ENCODE data around the gene RNU1-1. TPM values are rescaled to one million over a fixed set of nuclear protein-coding genes. Genes with fewer than 3 reads are reported as not detected.
"Not testable (repeated sequence)": the region's sequence is repeated elsewhere in the genome, so short reads cannot be mapped to it uniquely, and the experiment has no call there.

The RNU1-1 gene
- total RNA-seq, 2 experiments from 2014 or later: 907 to 1,003 TPM

- CTCF ChIA-PET, POLR2A ChIA-PET: not testable (repeated sequence)
Observed at GRCh38 chr1:16525769-16526168, 11.7 kb upstream of the RNU1-1 start.

- POLR2A ChIA-PET, CTCF ChIA-PET: not testable (repeated sequence)
Observed at GRCh38 chr1:16521679-16522078, 7.6 kb upstream of the RNU1-1 start.

DNA sequence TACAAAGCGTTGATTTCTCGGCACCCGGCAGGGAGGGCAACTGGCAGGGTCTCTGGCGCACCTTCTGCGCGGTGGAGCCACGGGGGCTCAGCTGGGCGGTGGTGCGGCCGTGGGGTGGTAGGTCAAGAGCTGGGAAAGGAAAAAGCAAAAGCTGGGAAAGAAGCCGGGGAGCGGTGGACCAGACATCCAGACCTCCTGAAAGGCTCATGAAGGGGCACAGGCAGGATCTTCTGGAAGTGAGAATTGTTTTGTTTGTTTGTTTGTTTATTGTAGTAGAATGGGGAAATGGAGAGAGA is 7.2 kb upstream of the RNU1-1 start:
- CTCF ChIA-PET: no interaction called here
- POLR2A ChIA-PET: no interaction called here

- CTCF ChIA-PET, POLR2A ChIA-PET: not testable (repeated sequence)
Observed at GRCh38 chr1:16520435-16521287, 6.6 kb upstream of the RNU1-1 start.

- POLR2A ChIA-PET, CTCF ChIA-PET: not testable (repeated sequence)
Observed at GRCh38 chr1:16519255-16519951, 5.3 kb upstream of the RNU1-1 start.

GRCh38 chr1:16518913-16519254 is 4.8 kb upstream of the RNU1-1 start:
- CTCF ChIA-PET, POLR2A ChIA-PET: not testable (repeated sequence)

GRCh38 chr1:16516694-16517410 is 2.8 kb upstream of the RNU1-1 start:
- CTCF ChIA-PET: not testable (repeated sequence)

GRCh38 chr1:16513412-16514106 is 526 bp downstream of the RNU1-1 start:
- CTCF ChIA-PET: not testable (repeated sequence)
- POLR2A ChIA-PET: interaction anchor here (0.6 to 1.7 kb wide), 7 partner anchors 14 to 392 kb away, joined by 3 to 14 read pairs (median 5); partner anchors contain the start of genes NECAP2 and RNU1-2

More at GRCh38 chr1:16516694-16517410, 2.8 kb upstream of the RNU1-1 start:
- POLR2A ChIA-PET: not testable (repeated sequence)

DNA sequence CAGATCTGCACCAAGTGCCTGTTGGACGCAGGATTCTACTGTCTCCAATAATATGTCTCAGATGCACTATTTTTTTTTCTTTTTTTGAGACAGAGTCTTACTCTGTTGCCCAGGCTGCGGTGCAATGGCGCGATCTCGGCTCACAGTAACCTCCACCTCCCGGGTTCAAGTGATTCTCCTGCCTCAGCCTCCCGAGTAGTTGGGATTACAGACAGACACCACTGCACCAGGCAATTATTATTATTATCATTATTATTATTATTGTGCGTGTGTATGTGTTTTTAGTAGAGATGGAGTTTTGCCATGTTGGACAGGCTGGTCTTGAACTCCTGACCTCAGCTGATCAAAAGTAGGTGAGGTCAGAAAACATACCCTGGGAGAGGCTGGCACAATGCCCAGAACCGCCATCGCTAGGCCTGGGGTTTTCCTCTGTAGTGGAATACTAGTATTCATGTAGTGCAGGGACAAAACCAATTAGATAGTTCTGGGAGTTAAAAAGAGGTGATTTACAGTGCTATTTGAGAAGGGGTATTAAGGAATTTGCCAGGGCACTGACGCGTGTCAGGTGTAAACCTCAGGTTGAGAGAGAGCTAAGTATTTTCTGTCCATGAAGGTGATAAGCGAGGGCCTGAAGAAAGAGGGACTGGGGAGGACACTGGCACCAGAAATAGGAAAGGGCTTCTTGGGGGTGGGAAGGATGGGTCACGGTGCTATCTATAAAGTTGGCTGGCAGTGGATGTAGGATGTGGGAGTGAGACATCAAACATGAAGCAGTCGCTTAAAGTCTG is 1.3 kb downstream of the RNU1-1 start:
- CTCF ChIA-PET: not testable (repeated sequence)
- POLR2A ChIA-PET: interaction anchor here (0.6 to 1.3 kb wide), 2 partner anchors 37 to 73 kb away, joined by 3 to 5 read pairs; partner anchors contain the start of gene NECAP2

- POLR2A ChIA-PET, CTCF ChIA-PET: not testable (repeated sequence)
Observed at GRCh38 chr1:16511926-16512325, 2.2 kb downstream of the RNU1-1 start.

GRCh38 chr1:16508861-16509445 is 5.1 kb downstream of the RNU1-1 start:
- POLR2A ChIA-PET, CTCF ChIA-PET: not testable (repeated sequence)

- CTCF ChIA-PET: interaction anchor here (0.6 kb wide), 1 partner anchor 202 kb away, joined by 6 read pairs; no protein-coding TSS in a partner anchor
- POLR2A ChIA-PET: interaction anchor here (0.7 kb wide), 1 partner anchor 18 kb away, joined by 10 read pairs; no protein-coding TSS in a partner anchor
Observed at GRCh38 chr1:16506364-16507136, 7.5 kb downstream of the RNU1-1 start.

- ChIA-PET POLR2A (interaction anchor here (0.7 kb wide), 1 partner anchor 17 kb away, joined by 10 read pairs; no protein-coding TSS in a partner anchor), CTCF (interaction anchor here (0.5 to 0.6 kb wide), 2 partner anchors 203 to 242 kb away, joined by 6 read pairs; no protein-coding TSS in a partner anchor)
Observed at GRCh38 chr1:16505870-16506269, 8.2 kb downstream of the RNU1-1 start.

DNA sequence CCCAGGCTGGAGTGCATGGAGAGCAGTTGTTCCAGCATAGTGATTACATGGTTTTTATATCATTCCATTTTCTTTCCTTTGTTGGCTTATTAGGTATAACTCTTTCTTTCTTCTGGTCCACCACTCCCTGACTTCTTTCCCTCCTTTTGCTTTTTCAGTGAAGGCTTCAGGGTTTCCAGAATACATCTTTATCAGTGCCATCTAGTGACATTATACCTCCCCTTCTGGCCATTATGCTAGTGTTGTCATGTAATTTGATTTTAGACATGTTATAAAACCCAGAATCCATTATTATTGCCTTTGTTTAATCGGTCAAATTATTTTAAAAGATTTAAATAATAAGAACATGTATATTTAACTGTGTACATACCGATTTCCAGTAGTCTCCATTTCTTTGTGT is 10.6 kb downstream of the RNU1-1 start:
- ChIA-PET POLR2A (no interaction called here), CTCF (no interaction called here)

GRCh38 chr1:16501446-16501845 is 12.6 kb downstream of the RNU1-1 start:
- POLR2A ChIA-PET: not testable (repeated sequence)

GRCh38 chr1:16500975-16501374 is 13.1 kb downstream of the RNU1-1 start:
- POLR2A ChIA-PET, CTCF ChIA-PET: not testable (repeated sequence)

More at GRCh38 chr1:16501446-16501845, 12.6 kb downstream of the RNU1-1 start:
- CTCF ChIA-PET: not testable (repeated sequence)

GRCh38 chr1:16500466-16500865 is 13.6 kb downstream of the RNU1-1 start:
- CTCF ChIA-PET: not testable (repeated sequence)
- POLR2A ChIA-PET: interaction anchor here (0.6 to 1.6 kb wide), 2 partner anchors 13 to 222 kb away, joined by 3 to 6 read pairs; no protein-coding TSS in a partner anchor

Measured in activated CD8-positive, alpha-beta memory T cell treated with anti-CD3 and anti-CD28 coated beads for 36 hours (primary cell).